Measurements from ENCODE around the gene USP11.

Gene USP11

DNA sequence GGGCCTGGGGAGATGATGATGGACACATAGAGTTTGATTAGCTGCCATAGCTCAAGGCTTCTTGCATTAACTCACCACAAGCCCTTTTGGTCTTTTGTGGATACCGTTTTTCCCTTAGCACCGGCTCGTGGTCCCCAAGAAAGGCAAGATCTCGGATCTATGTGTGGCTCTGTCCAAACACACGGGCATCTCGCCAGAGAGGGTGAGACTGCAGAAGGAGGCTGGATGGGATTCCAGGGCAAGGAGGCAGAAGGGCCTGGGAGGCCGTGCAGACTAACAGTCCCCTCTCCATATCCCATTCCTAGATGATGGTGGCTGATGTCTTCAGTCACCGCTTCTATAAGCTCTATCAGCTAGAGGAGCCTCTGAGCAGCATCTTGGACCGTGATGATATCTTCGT is 9.5 kb downstream of the USP11 start:
- no peak for DNase-seq (ENCODE audit: extremely low spot score)
- ChIA-PET CTCF (no interaction called here), POLR2A (no interaction called here)
- no peak for TF ChIP-seq FOXK2 (IDR thresholded peaks at IDR 0.05)
- TF ChIP-seq SUZ12 (IDR thresholded peaks at IDR 0.05), result no peak
- TF ChIP-seq FOXM1 (IDR thresholded peaks at IDR 0.05; ENCODE audit: borderline replicate concordance), result no peak
- no peak for TF ChIP-seq ZNF384 (IDR thresholded peaks at IDR 0.05)
- no peak for TF ChIP-seq ARNT (IDR thresholded peaks at IDR 0.05)
- TF ChIP-seq L3MBTL2 (conservative IDR thresholded peaks at IDR 0.05), result no peak
- TF ChIP-seq, protein P1, sequence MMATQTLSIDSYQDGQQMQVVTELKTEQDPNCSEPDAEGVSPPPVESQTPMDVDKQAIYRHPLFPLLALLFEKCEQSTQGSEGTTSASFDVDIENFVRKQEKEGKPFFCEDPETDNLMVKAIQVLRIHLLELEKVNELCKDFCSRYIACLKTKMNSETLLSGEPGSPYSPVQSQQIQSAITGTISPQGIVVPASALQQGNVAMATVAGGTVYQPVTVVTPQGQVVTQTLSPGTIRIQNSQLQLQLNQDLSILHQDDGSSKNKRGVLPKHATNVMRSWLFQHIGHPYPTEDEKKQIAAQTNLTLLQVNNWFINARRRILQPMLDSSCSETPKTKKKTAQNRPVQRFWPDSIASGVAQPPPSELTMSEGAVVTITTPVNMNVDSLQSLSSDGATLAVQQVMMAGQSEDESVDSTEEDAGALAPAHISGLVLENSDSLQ (IDR thresholded peaks at IDR 0.05), result no peak
- TF ChIP-seq TARDBP (IDR thresholded peaks at IDR 0.05), result no peak
- no peak for TF ChIP-seq NFRKB (IDR thresholded peaks at IDR 0.05)
- TF ChIP-seq FOXA1 (IDR thresholded peaks at IDR 0.05), result no peak

DNA sequence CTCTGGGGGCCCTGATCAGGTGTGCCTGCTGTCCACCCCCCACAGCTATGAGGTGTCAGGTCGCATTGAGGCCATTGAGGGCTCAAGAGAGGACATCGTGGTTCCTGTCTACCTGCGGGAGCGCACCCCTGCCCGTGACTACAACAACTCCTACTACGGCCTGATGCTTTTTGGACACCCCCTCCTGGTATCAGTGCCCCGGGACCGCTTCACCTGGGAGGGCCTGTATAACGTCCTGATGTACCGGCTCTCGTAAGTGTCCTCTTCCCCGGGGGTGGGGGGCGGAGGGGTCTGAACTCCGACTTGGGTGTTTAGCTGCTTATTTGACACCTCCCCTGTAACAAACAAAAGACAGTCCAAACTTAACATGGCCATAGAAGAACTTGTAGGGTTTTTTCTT is 10.5 kb downstream of the USP11 start:
- ChIA-PET CTCF (interaction anchor here (0.7 kb wide), 1 partner anchor 17 kb away, joined by 3 read pairs; no protein-coding TSS in a partner anchor), POLR2A (no interaction called here)
- TF ChIP-seq FOXK2 (IDR thresholded peaks at IDR 0.05) (no peak), L3MBTL2 (conservative IDR thresholded peaks at IDR 0.05) (no peak), ZNF384 (IDR thresholded peaks at IDR 0.05) (no peak), ELF4 (IDR thresholded peaks at IDR 0.05) (no peak), ARNT (IDR thresholded peaks at IDR 0.05) (no peak), HDGF (IDR thresholded peaks at IDR 0.05; ENCODE audit: borderline replicate concordance) (no peak), TARDBP (IDR thresholded peaks at IDR 0.05) (no peak), FOXM1 (IDR thresholded peaks at IDR 0.05; ENCODE audit: borderline replicate concordance) (no peak), SP1 (IDR thresholded peaks at IDR 0.05) (no peak), LEF1 (IDR thresholded peaks at IDR 0.05; ENCODE audit: borderline replicate concordance) (no peak), NFRKB (IDR thresholded peaks at IDR 0.05) (no peak)
- DNase-seq (ENCODE audit: extremely low spot score), result no peak

DNA sequence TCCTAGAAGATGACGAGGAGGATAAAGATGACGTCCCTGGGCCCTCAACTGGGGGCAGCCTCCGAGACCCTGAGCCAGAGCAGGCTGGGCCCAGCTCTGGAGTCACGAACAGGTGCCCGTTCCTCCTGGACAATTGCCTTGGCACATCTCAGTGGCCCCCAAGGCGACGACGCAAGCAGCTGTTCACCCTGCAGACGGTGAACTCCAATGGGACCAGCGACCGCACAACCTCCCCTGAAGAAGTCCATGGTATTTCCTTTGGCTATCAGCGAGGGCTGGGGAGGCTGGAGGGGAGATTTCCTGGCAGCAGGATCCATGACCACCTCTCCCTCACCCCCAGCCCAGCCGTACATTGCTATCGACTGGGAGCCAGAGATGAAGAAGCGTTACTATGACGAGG is 11.9 kb downstream of the USP11 start:
- TF ChIP-seq LEF1 (IDR thresholded peaks at IDR 0.05; ENCODE audit: borderline replicate concordance), result no peak
- no peak for TF ChIP-seq L3MBTL2 (conservative IDR thresholded peaks at IDR 0.05)
- no peak for TF ChIP-seq TARDBP (IDR thresholded peaks at IDR 0.05)
- no peak for TF ChIP-seq ELF4 (IDR thresholded peaks at IDR 0.05)
- TF ChIP-seq SP1 (IDR thresholded peaks at IDR 0.05), result no peak
- no peak for TF ChIP-seq ZNF384 (IDR thresholded peaks at IDR 0.05)
- TF ChIP-seq CTBP1 (IDR thresholded peaks at IDR 0.05; ENCODE audit: borderline replicate concordance), result no peak
- TF ChIP-seq NFRKB (IDR thresholded peaks at IDR 0.05), result no peak
- TF ChIP-seq, protein P1 (IDR thresholded peaks at IDR 0.05), result no peak
- no peak for TF ChIP-seq FOXA1 (IDR thresholded peaks at IDR 0.05)
- TF ChIP-seq FOXM1 (IDR thresholded peaks at IDR 0.05; ENCODE audit: borderline replicate concordance), result no peak
- TF ChIP-seq HDGF (IDR thresholded peaks at IDR 0.05; ENCODE audit: borderline replicate concordance), result no peak
- ChIA-PET POLR2A (interaction anchor here (1.2 kb wide), 1 partner anchor 14 kb away, joined by 3 read pairs; no protein-coding TSS in a partner anchor), CTCF (interaction anchor here (0.6 kb wide), 1 partner anchor 113 kb away, joined by 3 read pairs; no protein-coding TSS in a partner anchor)
- DNase-seq (ENCODE audit: extremely low spot score), result no peak

DNA sequence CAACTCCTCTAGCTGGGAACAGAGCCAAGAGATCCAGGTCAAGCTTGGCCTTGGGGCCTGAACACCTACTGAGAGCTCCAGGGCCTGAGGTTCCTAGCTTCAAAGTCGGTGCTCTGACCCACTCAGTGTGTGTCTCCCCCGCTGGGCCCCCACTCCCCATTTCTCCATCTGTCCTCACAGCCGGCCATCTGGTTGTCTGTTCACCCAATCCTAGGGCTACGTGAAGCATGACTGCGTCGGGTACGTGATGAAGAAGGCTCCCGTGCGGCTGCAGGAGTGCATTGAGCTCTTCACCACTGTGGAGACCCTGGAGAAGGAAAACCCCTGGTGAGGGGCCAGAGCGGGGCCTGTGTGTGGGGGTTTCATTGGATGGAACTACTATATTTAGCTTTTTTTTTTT is 12.3 kb downstream of the USP11 start:
- no peak for DNase-seq (ENCODE audit: extremely low spot score)
- TF ChIP-seq CTBP1 (IDR thresholded peaks at IDR 0.05; ENCODE audit: borderline replicate concordance) (no peak), TARDBP (IDR thresholded peaks at IDR 0.05) (no peak), LEF1 (IDR thresholded peaks at IDR 0.05; ENCODE audit: borderline replicate concordance) (no peak), FOXA1 (IDR thresholded peaks at IDR 0.05) (no peak), SUZ12 (IDR thresholded peaks at IDR 0.05) (no peak), ZNF384 (IDR thresholded peaks at IDR 0.05) (no peak), NFRKB (IDR thresholded peaks at IDR 0.05) (no peak), HDGF (IDR thresholded peaks at IDR 0.05; ENCODE audit: borderline replicate concordance) (no peak), ELF4 (IDR thresholded peaks at IDR 0.05) (no peak), BHLHE40 (IDR thresholded peaks at IDR 0.05; ENCODE audit: borderline replicate concordance) (no peak), ARNT (IDR thresholded peaks at IDR 0.05) (no peak)
- TF ChIP-seq, protein P1 (IDR thresholded peaks at IDR 0.05), result no peak
- ChIA-PET CTCF (interaction anchor here (0.6 kb wide), 1 partner anchor 113 kb away, joined by 3 read pairs; no protein-coding TSS in a partner anchor), POLR2A (interaction anchor here (1.2 kb wide), 1 partner anchor 14 kb away, joined by 3 read pairs; no protein-coding TSS in a partner anchor)

DNA sequence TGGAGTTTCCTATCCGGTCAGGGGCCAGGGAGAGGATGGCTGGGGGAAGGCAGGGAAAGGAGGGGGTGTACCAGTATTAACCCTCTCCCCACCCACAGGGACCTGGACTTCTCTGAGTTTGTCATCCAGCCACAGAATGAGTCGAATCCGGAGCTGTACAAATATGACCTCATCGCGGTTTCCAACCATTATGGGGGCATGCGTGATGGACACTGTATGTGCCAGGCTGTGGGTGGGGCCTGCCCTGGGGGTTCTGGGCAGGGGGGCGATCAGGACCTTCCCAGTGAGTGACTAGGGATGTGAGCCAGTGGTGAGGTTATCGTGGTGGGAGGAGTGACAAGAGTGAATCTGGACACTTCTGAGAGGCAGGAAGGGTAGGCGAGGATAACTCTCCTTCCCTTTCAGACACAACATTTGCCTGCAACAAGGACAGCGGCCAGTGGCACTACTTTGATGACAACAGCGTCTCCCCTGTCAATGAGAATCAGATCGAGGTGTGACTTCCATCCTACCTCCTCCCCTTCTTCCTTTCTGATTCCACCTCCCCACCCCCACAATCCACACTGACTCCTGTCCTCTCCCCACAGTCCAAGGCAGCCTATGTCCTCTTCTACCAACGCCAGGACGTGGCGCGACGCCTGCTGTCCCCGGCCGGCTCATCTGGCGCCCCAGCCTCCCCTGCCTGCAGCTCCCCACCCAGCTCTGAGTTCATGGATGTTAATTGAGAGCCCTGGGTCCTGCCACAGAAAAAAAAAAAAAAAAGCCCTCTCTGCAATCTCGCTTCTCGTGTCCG is 14.6 kb downstream of the USP11 start:
- TF ChIP-seq HDGF (IDR thresholded peaks at IDR 0.05; ENCODE audit: borderline replicate concordance), result no peak
- TF ChIP-seq FOXM1 (IDR thresholded peaks at IDR 0.05; ENCODE audit: borderline replicate concordance), result no peak
- no peak for TF ChIP-seq FOXA1 (IDR thresholded peaks at IDR 0.05)
- TF ChIP-seq CTBP1 (IDR thresholded peaks at IDR 0.05; ENCODE audit: borderline replicate concordance), result no peak
- no peak for TF ChIP-seq NFRKB (IDR thresholded peaks at IDR 0.05)
- ChIA-PET POLR2A (interaction anchor here (0.7 kb wide), 1 partner anchor 14 kb away, joined by 3 read pairs; no protein-coding TSS in a partner anchor), CTCF (no interaction called here)
- DNase-seq (ENCODE audit: extremely low spot score), result no peak

DNA sequence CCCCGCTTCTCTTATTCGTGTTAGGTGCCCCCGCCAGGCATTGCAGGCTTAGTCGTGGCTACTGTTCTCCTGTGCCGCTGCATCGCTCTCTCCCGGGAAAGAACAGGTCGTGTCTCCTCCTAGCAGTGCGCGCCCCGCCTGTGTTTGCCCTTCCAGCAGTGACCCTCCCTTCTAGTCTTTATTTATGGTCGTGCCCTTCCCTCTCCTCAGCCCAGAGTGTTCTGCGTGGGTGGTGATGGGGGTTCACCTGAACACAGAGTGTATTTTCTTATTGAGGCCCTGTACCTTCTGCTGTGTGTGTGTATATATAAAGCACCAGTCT is 15.2 kb downstream of the USP11 start:
- DNase-seq (ENCODE audit: extremely low spot score), result no peak
- ChIA-PET POLR2A (no interaction called here), CTCF (no interaction called here)
- TF ChIP-seq SP1 (IDR thresholded peaks at IDR 0.05), result no peak
- TF ChIP-seq HDGF (IDR thresholded peaks at IDR 0.05; ENCODE audit: borderline replicate concordance), result no peak
- TF ChIP-seq CTBP1 (IDR thresholded peaks at IDR 0.05; ENCODE audit: borderline replicate concordance), result no peak
- TF ChIP-seq, protein P1 (IDR thresholded peaks at IDR 0.05), result no peak
- no peak for TF ChIP-seq LEF1 (IDR thresholded peaks at IDR 0.05; ENCODE audit: borderline replicate concordance)
- no peak for TF ChIP-seq FOXM1 (IDR thresholded peaks at IDR 0.05; ENCODE audit: borderline replicate concordance)
